Mononuclear cell (primary cell): ENCODE measurements around the gene TSPAN3. TPM values are rescaled to one million over a fixed set of nuclear protein-coding genes. Genes with fewer than 3 reads are reported as not detected.

ENCODE experiments used
- H3K27me3 ChIP-seq: 2 replicates; pipeline ENCODE4 v1.6.0; 2011; ENCODE audit warnings: low read length, control low read depth; ENCODE audit not compliant: insufficient read depth
- H3K4me1 ChIP-seq: 2 replicates; pipeline ENCODE4 v1.5.1; 2011; ENCODE audit warnings: mild to moderate bottlenecking, low read length, control low read depth; ENCODE audit not compliant: insufficient read depth
- H3K4me3 ChIP-seq: 2 replicates; pipeline ENCODE4 v1.5.1; 2011; ENCODE audit warnings: mild to moderate bottlenecking, low read length, moderate library complexity
- H3K9me3 ChIP-seq: 2 replicates; pipeline ENCODE4 v1.5.1; 2011; ENCODE audit warnings: low read depth, mild to moderate bottlenecking, control low read depth, low read length
- total RNA-seq: library from RNA; depleted of rRNA; stranded (reverse); fragments of >200 nt; gene quantifications from one replicate; pipeline ENCODE4 v1.2.3, GENCODE V29; 2012

Gene TSPAN3
- total RNA-seq, 1 donor, result 39.9 TPM

DNA sequence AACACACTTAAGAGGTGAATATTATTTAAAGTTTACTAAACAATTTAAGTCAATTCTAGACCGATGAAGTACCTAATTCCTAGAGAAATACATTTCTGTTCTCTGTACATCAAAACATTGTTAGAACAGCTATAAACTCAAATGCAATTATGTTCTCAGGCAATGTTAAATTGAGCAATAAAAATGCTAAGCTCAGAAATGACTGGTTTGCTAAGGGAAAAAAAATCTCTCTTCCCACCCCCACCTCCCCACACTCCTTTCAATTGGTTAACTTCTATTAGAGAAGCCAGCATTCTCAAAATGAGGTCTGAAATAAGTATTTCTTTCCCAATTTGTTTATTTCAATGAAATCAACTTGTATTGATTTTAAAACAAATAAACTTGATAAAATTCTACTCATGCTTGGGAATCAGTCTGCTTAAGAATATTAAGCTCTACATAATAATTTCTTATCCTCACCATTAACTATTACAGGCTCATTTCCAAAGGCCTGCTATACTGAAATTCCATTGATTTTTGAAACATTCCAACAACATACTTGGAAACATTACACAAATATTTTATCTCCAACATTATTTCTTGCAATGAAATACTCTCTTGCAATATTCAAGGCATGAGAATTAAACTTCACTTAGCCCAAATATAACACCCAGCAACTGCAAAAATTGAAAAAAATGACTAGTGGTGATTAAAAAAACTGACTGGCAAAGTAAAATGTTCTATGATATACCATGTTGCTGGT lies 22.6 kb downstream of the TSPAN3 start:
- no peaks in the 10 kb centered on the region for H3K9me3 ChIP-seq
- no peak overlapping the region for H3K4me3 ChIP-seq
- no peaks in the 10 kb centered on the region for H3K27me3 ChIP-seq
- no peaks in the 10 kb centered on the region for H3K4me1 ChIP-seq

DNA sequence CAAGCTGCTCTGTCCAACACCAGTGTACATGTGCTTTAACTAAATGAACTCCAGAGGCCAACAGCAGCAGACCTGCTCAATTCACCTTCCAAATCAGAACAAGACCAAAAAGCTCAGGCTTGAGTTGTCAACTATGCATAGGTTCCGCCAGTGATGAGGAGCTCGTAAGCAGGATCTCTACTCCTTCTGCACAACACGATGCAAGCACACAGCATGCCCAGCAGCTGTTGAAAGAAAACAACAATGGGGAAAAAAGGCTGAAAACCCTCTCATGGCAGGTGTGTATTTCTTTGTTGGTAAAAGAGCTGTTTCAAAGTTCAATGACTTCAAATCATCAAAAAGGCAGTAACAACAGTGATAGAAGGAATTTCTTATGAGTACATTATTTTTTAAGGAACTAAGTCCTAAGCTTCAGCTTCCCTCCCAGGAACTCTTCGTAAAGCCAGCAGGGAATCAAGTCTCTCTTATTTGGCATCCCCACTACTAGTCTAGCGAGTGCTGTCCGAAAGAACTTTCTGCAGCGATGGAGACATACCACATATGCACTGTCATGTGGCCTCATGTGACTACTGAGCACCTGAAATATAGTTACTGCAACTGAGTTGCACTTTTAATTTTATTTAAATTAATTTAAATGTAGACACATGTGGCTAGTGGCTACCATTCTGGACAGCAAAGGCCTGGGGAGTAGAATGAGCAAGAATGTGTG lies 24.1 kb downstream of the TSPAN3 start:
- Histone ChIP-seq H3K4me3 (no peak overlapping the region), H3K4me1 (no peaks in the 10 kb centered on the region), H3K27me3 (no peaks in the 10 kb centered on the region), H3K9me3 (no peaks in the 10 kb centered on the region)

DNA sequence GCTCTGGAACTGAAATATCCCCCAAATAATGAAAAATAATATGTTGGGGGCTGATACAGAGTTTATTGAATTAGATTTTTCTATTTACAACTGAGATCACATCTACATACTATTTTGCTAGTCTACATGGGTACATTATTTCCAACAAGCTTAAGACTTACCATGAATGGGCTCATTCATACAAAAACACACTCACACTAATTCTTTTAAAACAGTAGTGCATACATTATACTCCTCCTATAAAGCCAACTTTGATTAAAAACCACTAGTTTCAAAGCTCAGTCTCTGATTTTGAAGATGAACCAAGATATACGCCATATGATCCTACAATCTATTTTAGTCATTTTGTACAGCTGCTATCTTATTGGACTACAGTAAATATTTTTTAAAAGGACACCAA lies 24.9 kb downstream of the TSPAN3 start:
- no peak overlapping the region for H3K4me3 ChIP-seq
- no peaks in the 10 kb centered on the region for H3K27me3 ChIP-seq
- H3K4me1 ChIP-seq, result no peaks in the 10 kb centered on the region
- H3K9me3 ChIP-seq, result no peaks in the 10 kb centered on the region

DNA sequence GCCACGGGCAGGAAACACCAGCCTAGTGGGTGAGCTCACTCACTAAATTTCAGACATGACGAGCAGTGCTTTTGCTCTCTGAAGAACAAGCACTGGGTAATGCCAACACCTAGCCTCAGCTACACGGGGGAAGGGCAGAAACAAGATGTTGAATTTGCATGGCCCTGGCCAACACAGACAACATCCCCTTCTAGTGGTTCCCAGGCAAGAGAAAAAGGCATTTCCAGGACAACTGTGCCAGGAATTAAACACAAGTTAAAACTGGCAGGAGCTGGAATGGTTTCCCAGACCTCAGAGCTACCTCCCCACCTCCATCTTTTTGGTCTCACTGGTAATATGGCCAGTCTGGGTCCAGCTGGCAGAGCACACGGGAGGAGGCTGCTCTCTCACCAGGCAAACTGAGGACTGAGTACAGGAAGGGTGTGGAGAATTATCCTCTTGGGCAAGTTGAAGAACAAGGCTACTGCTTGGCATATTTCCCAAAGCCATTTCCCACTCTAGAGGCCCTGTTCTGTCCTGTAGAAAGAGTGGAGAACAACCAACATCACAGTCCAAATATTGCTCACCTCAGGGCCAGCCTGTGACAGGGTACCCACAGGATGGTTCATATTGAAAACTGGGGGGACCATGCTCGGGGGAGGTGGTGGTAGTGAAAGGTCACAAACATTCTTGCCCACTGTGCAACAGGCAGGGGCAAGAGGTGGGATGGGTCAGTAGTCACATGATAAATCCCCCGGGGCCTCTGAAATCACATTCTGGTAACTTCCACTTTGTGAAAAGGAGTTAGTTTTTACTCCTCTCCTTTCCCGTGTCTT lies 26.5 kb downstream of the TSPAN3 start:
- Histone ChIP-seq H3K4me1 (no peaks in the 10 kb centered on the region), H3K9me3 (no peaks in the 10 kb centered on the region), H3K27me3 (no peaks in the 10 kb centered on the region), H3K4me3 (no peak overlapping the region)

DNA sequence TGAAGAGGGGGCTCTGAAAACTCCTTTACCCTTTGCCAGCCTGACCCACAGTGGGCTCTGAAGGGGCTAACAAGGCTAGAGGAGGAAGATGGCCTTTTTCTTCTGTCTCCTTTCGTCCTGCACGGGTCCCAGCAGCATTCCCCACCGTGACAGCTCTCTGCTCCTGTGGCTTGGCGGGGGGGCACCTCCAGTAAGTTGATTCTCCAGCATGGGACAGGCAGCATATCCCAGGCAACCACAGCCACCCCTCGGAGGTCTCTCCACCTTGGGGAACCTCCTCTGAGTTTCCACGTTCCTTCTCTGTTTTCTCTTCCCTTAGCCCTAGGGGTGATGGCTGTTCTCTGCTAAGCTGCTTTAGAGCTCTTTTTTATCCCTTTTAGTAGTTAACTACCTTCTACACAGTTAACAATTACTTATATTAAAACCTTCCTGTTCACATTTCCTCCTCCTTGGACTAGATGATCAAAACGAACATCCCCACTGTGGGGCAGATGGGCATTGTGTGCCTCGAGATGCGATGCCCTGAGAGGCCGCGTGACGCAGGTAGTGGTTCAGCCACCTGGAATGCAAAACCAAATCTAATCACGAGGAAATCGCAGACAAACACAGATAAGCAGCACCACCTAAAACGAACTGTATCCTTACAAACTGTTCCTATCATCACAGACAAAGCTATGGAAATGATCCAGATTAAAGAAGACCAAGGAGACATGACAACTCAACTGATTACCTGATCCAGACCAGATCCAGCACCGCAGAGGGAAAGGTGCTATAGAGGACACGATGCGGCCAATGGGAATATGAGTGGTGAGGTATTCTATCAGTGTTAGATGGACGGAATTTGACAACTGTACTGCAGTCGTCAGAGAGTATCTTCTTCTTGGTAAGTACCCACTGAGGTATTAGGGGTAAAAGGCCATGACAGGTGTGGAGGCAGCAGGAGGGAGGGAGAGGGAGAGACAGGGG lies 27.7 kb downstream of the TSPAN3 start:
- Histone ChIP-seq H3K4me3 (no peak overlapping the region), H3K27me3 (no peaks in the 10 kb centered on the region), H3K9me3 (no peaks in the 10 kb centered on the region), H3K4me1 (no peaks in the 10 kb centered on the region)

DNA sequence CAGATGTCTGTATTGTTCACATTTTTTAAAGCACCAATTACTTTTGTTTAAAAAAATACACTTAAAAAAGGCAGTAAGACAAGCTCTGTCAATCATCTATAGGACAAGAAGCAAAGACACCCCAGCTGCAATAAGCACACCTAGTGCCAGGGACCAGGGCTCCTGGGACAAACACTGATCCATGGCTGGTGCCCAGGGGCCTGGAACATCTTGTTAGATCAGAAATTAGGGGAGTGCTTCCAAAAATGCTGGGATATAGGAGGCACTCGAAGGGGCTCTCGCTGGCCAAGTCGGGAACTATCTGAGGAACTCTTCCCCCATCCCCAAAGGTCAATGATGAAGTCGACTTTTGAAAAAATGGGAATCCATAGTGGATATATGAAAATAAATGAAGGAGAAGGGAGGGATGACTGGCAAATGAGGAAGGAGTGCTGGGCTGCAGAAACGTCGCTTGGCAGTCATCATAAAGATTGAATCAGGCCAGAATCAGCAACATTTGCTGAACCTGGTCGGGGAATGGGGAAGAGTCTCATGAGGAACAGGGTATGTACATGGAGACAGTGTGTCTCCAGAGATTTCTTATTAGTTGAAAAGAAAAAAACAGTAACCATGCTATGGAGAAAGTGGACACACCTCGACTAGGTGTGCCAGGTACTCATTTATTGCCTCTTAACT lies 28.5 kb downstream of the TSPAN3 start:
- H3K4me1 ChIP-seq, result no peaks in the 10 kb centered on the region
- no peak overlapping the region for H3K4me3 ChIP-seq
- no peaks in the 10 kb centered on the region for H3K27me3 ChIP-seq
- no peaks in the 10 kb centered on the region for H3K9me3 ChIP-seq

DNA sequence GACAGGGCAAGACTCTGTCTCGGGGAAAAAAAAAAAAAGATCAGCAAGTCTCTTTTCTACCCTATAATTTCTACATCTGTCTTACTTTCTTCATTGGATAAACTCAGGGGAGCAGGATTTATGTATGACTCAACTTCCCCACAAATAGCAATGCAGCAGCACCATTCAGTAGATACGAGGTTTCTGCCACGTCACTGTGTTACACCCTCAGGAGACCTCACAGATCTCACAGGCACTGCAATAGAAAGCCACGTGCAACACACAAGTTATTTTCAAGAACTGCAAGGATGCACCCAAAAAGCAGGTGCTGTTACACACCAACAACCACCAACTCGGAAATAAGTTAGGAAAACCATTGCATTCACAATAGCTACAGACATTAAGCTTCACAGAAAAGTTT lies 30.2 kb downstream of the TSPAN3 start:
- Histone ChIP-seq H3K4me1 (no peaks in the 10 kb centered on the region), H3K4me3 (no peak overlapping the region), H3K9me3 (no peaks in the 10 kb centered on the region), H3K27me3 (no peaks in the 10 kb centered on the region)

DNA sequence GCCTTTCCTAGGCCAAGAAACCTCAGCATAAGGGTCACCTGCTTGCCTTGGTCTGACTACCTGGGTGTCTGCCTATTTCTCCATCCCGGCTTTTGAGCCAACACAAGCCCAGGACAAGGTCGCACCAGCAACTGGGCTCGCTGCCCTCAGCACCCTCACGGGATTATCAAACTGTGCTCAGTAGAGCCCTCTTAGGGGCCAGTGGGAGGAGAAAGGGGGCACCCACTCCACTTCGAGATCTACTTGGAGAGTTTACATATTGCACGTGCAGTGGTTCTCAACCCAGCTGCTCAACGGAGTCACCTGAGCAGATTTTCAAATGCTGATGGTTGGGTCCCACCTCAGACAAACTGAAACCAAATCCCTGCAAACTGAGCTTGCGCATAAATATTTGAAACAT lies 31.1 kb downstream of the TSPAN3 start:
- H3K9me3 ChIP-seq, result no peaks in the 10 kb centered on the region
- no peaks in the 10 kb centered on the region for H3K27me3 ChIP-seq
- no peaks in the 10 kb centered on the region for H3K4me1 ChIP-seq
- H3K4me3 ChIP-seq, result no peak overlapping the region

DNA sequence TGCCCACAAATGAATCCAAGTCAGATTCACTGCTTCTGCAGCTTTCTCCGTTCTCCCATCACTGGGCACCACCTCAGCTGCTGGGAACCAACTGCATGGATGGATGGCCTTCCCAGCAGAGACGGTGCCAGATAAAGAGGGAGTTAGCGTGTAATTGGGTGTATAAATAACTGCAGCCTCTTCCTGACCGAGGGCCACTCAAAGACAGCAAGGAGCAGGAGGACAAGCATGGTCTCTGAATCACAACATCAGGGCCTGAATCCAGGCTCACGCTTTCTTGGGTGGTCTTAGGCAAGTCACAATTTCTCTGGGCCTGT lies 31.7 kb downstream of the TSPAN3 start:
- H3K27me3 ChIP-seq, result no peaks in the 10 kb centered on the region
- H3K4me1 ChIP-seq, result no peaks in the 10 kb centered on the region
- no peaks in the 10 kb centered on the region for H3K9me3 ChIP-seq
- H3K4me3 ChIP-seq, result no peak overlapping the region

DNA sequence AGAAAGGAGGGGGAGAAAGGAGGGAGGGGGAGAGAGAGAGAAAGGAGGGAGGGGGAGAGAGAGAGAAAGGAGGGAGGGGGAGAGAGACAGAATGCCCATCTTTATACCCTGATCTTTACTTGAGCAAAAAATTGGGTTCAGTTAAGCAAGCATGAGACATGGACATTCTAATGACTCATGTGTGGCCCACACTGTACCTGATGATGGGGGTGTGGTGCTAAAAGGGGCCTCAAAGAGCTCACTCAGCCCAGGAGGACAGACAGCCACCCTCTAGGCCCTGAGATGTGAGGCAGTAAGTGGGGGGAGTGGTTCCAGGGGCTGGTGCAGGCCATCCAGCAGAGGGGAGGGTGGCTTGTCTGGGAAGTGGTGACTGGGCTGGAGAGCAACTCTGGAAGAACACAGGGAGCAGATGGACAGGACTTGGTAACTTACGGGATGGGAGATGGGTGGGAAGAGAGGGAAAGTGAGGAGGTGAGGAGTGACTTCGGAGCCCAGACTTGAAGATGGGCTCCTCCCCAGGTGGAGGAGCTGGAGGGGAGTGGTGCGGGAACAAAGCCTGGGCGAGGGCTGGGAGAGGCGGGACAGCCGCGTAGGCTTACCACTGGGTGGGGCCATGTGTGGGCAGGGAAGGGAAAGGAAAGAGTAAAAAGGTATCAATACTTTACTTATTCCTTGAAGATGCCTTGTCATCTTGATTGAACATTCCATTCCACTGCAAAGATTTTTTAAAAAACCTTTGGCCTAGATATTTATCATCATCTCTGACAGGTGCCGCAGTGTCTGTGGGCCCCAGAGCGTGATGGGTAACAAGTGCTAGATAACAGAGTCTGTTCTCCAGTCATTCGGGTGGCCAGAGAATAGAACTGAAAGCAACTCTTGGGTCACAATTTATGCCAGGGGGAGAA lies 32.3 kb downstream of the TSPAN3 start:
- H3K27me3 ChIP-seq, result no peaks in the 10 kb centered on the region
- no peak overlapping the region for H3K4me3 ChIP-seq
- H3K4me1 ChIP-seq, result no peaks in the 10 kb centered on the region
- no peaks in the 10 kb centered on the region for H3K9me3 ChIP-seq

DNA sequence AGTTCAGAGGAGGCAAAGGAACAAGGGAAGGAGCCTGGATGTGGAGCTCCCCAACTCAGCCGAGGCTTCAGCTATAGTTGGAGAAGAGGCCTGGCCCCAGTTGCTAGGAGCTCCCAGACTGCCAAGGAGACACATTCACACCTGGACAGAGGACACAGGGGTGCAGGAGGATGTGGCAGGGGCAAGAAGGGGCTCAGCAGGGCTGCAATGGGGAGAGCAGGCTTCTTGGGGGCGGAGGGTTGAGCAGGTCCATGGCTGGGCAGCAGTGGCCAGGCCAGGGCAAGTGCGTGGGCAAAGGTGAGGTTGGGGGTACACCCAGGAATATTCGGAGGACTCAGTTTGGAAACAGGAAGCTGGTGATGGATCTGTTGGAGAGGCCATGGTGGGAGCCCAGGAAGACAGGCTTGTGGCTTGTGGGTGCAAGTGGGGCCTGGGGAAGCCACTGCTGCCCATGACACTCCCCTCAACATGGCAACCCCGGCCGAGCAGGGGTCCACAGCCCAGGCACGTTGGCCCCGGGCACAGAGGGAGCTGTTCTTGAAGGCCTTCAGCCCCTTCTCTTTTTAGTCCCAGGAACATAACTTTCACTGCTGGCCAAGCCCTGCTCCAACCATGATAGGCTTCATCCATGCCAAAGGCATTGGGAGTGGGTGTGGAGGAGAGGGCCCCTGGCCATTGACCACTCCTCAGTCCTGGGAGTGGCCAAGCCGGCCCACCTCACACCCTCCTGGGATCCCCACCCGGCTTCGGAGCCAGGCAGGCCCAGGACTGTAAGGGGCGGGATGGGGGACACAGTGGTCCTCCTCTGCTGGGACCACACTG lies 33.3 kb downstream of the TSPAN3 start:
- Histone ChIP-seq H3K4me3 (no peak overlapping the region), H3K4me1 (no peaks in the 10 kb centered on the region), H3K9me3 (no peaks in the 10 kb centered on the region), H3K27me3 (no peaks in the 10 kb centered on the region)

DNA sequence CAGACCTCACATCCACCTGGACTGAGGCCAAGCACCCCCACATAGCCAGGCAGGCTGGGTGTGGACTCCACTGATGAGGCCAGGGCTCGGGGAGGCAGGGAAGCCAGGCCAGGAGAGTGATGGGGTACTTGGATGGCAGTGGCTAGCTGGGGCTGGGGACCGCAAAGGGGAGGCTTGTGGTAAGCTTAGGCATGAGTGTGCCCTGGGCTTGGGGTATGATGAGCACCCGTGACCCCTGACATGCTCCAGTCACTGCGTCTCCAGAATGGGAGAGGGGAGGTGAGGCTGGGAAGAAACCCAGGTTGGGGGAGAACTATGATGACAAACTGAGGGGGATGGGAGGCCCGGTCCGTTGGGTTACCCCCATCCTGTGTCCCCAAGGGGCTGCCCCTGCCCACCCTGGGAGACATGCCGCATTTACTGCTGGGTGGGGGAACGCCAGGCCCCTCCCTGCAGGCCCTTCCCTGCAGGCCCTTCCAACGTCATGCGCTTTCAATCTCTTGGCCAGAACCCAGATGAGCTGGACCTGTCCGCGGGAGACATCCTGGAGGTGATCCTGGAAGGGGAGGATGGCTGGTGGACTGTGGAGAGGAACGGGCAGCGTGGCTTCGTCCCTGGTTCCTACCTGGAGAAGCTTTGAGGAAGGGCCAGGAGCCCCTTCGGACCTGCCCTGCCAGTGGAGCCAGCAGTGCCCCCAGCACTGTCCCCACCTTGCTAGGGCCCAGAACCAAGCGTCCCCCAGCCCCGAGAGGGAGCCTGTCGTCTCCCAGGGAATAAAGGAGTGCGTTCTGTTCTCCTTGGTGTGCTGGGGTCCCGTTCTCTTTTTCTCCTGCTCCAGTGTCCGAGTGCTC lies 34.1 kb downstream of the TSPAN3 start:
- Histone ChIP-seq H3K9me3 (no peaks in the 10 kb centered on the region), H3K27me3 (no peaks in the 10 kb centered on the region), H3K4me3 (no peak overlapping the region), H3K4me1 (no peaks in the 10 kb centered on the region)
